Brain microvascular endothelial cell (primary cell): ENCODE results near the gene TMEM184A.
"Not testable (repeated sequence)": the region's sequence is repeated elsewhere in the genome, so short reads cannot be mapped to it uniquely, and the experiment has no call there.

ENCODE experiments used
- DNase-seq: peaks from one replicate; pipeline ENCODE4 v3.0.0-alpha.2; 2020
- H3K27ac ChIP-seq: fragments of 250-450 bp; sonication (Bioruptor Pico); 2 replicates; pipeline ENCODE4 v1.5.1; 2020; ENCODE audit warnings: mild to moderate bottlenecking, moderate library complexity
- H3K27me3 ChIP-seq: fragments of 250-450 bp; sonication (Bioruptor Pico); replicated peaks from 2 replicates; pipeline ENCODE4 v1.5.1; 2020; ENCODE audit warnings: mild to moderate bottlenecking
- H3K36me3 ChIP-seq: fragments of 250-450 bp; sonication (Bioruptor Pico); replicated peaks from 2 replicates; pipeline ENCODE4 v1.5.1; 2020; ENCODE audit warnings: mild to moderate bottlenecking
- H3K4me3 ChIP-seq: 2 replicates; pipeline ENCODE4 v1.5.1; 2011; ENCODE audit warnings: low read depth, mild to moderate bottlenecking, control low read depth, low read length, moderate library complexity
- CTCF ChIP-seq: IDR thresholded peaks from 2 replicates; pipeline ENCODE4 v1.5.1; 2011; ENCODE audit warnings: low read depth, mild to moderate bottlenecking, moderate library complexity, low read length, control low read depth, inconsistent platforms; ENCODE audit errors: missing control alignments
- in situ Hi-C: cut with HindIII; loops from 2 replicates; pipeline ENCODE4 v1.10.0; 2017; ENCODE audit warnings: low sequenced_read_pairs, low pct_ligation_motif_present

TMEM184A gene

GRCh38 chr7:1525409-1525808, 30.6 kb downstream of the TMEM184A start:
- no peak for DNase-seq
- no peak overlapping the region for H3K27ac ChIP-seq
- H3K27me3 ChIP-seq = peaks cover 2% of the 10 kb centered on the region
- TF ChIP-seq CTCF = no peak
- no peak overlapping the region for H3K4me3 ChIP-seq
- H3K36me3 ChIP-seq = no peaks in the 10 kb centered on the region
- in situ Hi-C loops = no loop called here

GRCh38 chr7:1523844-1524243, 32.2 kb downstream of the TMEM184A start:
- in situ Hi-C loops = no loop called here
- TF ChIP-seq CTCF = no peak
- no peak overlapping the region for H3K27ac ChIP-seq
- DNase-seq = no peak
- no peak overlapping the region for H3K4me3 ChIP-seq
- no peaks in the 10 kb centered on the region for H3K36me3 ChIP-seq
- peaks cover 2% of the 10 kb centered on the region for H3K27me3 ChIP-seq

- no peak for TF ChIP-seq CTCF
- in situ Hi-C loops = no loop called here
- DNase-seq = no peak
- H3K27me3 ChIP-seq = peaks cover 2% of the 10 kb centered on the region
- no peak overlapping the region for H3K4me3 ChIP-seq
- no peak overlapping the region for H3K27ac ChIP-seq
- no peaks in the 10 kb centered on the region for H3K36me3 ChIP-seq
Measured at GRCh38 chr7:1523208-1523607, 32.8 kb downstream of the TMEM184A start.

GRCh38 chr7:1521456-1521855, 34.5 kb downstream of the TMEM184A start:
- in situ Hi-C loops = no loop called here
- DNase-seq = no peak
- TF ChIP-seq CTCF = no peak
- Histone ChIP-seq H3K27ac (no peak overlapping the region), H3K36me3 (no peaks in the 10 kb centered on the region), H3K4me3 (no peak overlapping the region), H3K27me3 (peaks cover 2% of the 10 kb centered on the region)

DNA sequence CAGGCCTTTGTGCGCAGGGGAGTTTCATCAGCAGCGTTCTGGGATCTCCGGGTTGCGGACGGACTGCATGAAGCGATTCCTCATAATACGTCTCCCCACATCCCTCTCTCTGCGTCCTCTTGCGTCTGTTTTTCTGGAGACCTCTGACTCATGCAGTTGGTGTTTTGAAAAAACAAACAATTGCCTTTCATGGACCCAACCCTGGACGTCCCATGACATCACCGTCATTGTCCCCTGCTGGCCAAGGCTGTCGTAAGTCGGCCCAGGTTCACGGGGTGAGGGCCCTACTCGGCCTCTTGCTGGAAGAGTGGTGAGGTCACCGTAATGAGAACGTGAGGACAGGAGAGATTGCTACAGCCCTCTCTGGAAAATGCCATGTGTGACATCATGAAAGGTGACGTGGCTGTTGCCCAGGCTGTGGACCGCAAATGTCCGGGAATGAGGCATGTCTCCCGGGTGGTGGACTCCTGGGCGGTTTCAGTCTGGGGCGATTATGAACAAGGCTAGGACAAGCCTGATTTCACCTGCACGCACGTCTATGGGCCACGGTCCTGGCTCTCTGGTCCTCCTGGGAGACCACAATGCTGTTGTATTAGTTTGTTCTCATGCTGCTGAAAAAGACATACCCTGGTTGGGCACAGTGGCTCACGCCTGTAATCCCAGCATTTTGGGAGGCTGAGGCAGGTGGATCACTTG, 35.3 kb downstream of the TMEM184A start:
- peak; percentile 99 for DNase-seq

DNA sequence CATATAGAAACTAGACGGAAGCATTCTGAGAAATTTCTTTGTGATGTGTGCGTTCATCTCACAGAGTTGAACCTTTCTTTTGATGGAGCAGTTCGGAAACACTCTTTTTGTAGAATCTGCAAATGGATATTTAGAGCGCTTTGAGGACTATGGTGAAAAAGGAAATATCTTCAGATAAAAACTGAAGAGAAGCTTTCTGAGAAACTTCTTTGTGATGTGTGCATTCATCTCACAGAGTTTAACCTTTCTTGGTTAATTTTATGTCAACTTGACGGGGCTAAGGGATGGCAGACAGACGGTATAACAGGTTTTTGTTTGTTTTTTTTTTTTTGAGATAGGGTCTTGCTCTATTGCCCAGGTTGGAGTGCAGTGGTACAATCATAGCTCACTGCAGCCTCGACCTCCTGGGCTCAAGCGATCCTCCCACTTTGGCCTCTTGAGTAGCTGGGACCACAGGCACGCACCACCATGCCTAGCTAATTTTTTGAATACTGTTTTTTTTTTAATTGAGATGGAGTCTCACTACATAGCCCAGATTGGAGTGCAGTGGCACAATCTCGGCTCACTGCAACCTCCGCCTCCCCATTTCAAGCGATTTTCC, 36.6 kb downstream of the TMEM184A start:
- H3K4me3 ChIP-seq, H3K27me3 ChIP-seq, in situ Hi-C loops, DNase-seq, H3K36me3 ChIP-seq: not testable (repeated sequence)
- H3K27ac ChIP-seq = peak overlapping the region; percentile 85

More for the DNA sequence above, 35.3 kb downstream of the TMEM184A start:
- no peak overlapping the region for H3K4me3 ChIP-seq
- in situ Hi-C loops = no loop called here
- peak; percentile 14 for TF ChIP-seq CTCF
- peak overlapping the region; percentile 85 for H3K27ac ChIP-seq
- H3K27me3 ChIP-seq = no peaks in the 10 kb centered on the region
- H3K36me3 ChIP-seq = no peaks in the 10 kb centered on the region
